Stimulated activated naive B cell treated with anti-CD40 and anti-IgM and Interleukin-4, amounts not matched to agents 10 μg/mL and 1 μg/mL and 100 μg/mL, for 72 hours (primary cell): ENCODE data around the gene PLXNC1.
"Not testable (repeated sequence)": the region's sequence is repeated elsewhere in the genome, so short reads cannot be mapped to it uniquely, and the experiment has no call there.

Experiments
- ATAC-seq, 2 donors: fragments of 150-1000 bp; cut with Tn5 transposase; replicated peaks; 2 replicates each; pipeline ENCODE4 v1.10.0; 2021; ENCODE audit warnings: moderate library complexity in 1 of 2
- DNase-seq: peaks from one replicate; pipeline ENCODE4 v3.0.0; 2021
- H3K27ac Mint-ChIP-seq: one replicate; pipeline ENCODE4 v1.8.0; 2022; ENCODE audit warnings: mild to moderate bottlenecking, mixed read lengths
- H3K27me3 Mint-ChIP-seq, 2 donors: one replicate each; pipeline ENCODE4 v1.8.0; 2022; ENCODE audit warnings: mixed read lengths in 2 of 2
- H3K36me3 Mint-ChIP-seq, 2 donors: one replicate each; pipeline ENCODE4 v1.8.0; 2022; ENCODE audit warnings: mixed read lengths in 2 of 2, mild to moderate bottlenecking in 1 of 2
- H3K4me1 Mint-ChIP-seq, 2 donors: one replicate each; pipeline ENCODE4 v1.8.0; 2022; ENCODE audit warnings: mixed read lengths in 2 of 2, mild to moderate bottlenecking in 1 of 2
- H3K4me3 Mint-ChIP-seq, 2 donors: one replicate each; pipeline ENCODE4 v1.8.0; 2022; ENCODE audit warnings: mild to moderate bottlenecking in 2 of 2, mixed read lengths in 2 of 2, moderate library complexity in 1 of 2
- H3K9me3 Mint-ChIP-seq, 2 donors: one replicate each; pipeline ENCODE4 v1.8.0; 2022; ENCODE audit warnings: mixed read lengths in 2 of 2, mild to moderate bottlenecking in 1 of 2

The PLXNC1 gene

DNA sequence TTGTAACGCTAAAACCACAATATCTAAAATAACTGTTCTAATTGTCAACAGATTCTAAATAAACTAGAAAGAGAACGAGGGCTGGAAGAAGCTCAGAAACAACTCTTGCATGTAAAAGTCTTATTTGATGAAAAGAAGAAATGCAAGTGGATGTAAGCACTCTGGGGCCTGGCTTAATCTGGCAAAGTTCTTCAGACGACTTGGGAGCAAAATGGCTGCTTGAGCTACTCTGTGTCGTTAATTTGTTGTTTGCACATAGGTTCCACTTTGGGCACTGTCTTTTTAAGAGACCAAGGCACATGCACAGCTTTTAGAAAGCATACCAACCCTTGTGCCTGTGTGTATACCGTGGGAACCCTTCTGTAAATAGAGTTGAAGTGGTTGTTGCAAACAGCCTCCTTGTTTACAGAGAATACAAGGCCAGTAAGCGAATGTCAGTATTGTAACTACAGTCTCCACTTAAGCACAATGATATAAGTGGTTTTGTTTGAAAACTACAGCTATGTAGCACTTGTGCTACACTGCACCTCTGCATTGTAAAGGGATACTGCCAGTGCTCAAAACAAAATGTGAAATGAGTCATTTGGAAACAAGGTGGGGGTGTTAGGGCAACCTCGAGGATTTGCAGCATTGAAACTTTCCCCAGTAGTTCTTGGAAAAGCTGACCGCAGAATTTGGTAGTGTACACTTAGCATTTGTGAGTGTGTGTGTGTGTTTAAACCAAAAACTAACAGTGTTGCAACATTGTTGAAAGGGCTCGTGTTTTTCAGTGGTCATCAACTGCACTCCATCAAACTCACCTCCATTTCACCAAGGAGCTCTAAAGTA lies 157.0 kb downstream of the PLXNC1 start:
- DNase-seq: peak; percentile 71
- peak overlapping the region; percentile 65 to 71 for H3K4me3 Mint-ChIP-seq
- peaks cover 0 to 2% of the 10 kb centered on the region in 2 donors for H3K9me3 Mint-ChIP-seq
- peaks cover 37 to 54% of the 10 kb centered on the region in 2 donors for H3K36me3 Mint-ChIP-seq
- peaks cover 28 to 43% of the 10 kb centered on the region in 2 donors for H3K4me1 Mint-ChIP-seq
- no peaks in the 10 kb centered on the region for H3K27me3 Mint-ChIP-seq
- peak; percentile 90 to 95 for ATAC-seq
- peak overlapping the region; percentile 89 for H3K27ac Mint-ChIP-seq

DNA sequence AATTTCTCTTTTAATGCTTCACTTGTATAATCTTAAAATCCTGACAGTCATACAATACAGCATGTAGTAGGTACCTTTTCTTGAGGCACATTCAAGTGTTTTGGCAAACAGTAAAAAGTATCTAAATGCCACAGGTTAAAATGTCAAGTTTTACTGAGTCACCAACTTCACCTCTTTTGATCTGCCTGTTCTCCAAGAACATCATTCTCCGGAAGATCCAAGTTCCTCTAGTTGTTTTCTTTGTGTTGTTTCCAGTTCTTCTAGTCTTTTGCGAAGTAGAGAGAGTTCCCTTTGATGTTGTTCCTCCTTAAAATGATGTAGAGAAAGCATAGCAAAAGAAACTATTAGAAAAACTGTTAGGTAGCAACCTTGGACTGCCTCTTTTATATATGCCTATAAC lies 160.2 kb downstream of the PLXNC1 start:
- H3K27me3 Mint-ChIP-seq: no peaks in the 10 kb centered on the region
- H3K4me1 Mint-ChIP-seq: peaks cover 22 to 34% of the 10 kb centered on the region in 2 donors
- peaks cover 37 to 55% of the 10 kb centered on the region in 2 donors for H3K36me3 Mint-ChIP-seq
- ATAC-seq: no peak
- H3K4me3 Mint-ChIP-seq: peak overlapping the region in 1 of 2 donors; percentile 41
- DNase-seq: no peak
- H3K27ac Mint-ChIP-seq: peak overlapping the region; percentile 59
- H3K9me3 Mint-ChIP-seq: no peaks in the 10 kb centered on the region

- peaks cover 21 to 32% of the 10 kb centered on the region in 2 donors for H3K4me1 Mint-ChIP-seq
- DNase-seq: no peak
- no peaks in the 10 kb centered on the region for H3K27me3 Mint-ChIP-seq
- peaks cover 37 to 54% of the 10 kb centered on the region in 2 donors for H3K36me3 Mint-ChIP-seq
- H3K27ac Mint-ChIP-seq: peak overlapping the region; percentile 20
- ATAC-seq: peak; percentile 33 to 71
- peaks cover 0 to under 1% of the 10 kb centered on the region in 2 donors for H3K9me3 Mint-ChIP-seq
- H3K4me3 Mint-ChIP-seq: no peak overlapping the region
These were observed 161.0 kb downstream of the PLXNC1 start for GRCh38 chr12:94309373-94309772.

- Mint-ChIP-seq H3K27ac (no peak overlapping the region), H3K4me1 (peaks cover 8 to 9% of the 10 kb centered on the region in 2 donors), H3K4me3 (no peak overlapping the region), H3K27me3 (no peaks in the 10 kb centered on the region), H3K9me3 (peaks cover 2 to 4% of the 10 kb centered on the region in 2 donors), H3K36me3 (peaks cover 38 to 54% of the 10 kb centered on the region in 2 donors)
- ATAC-seq: no peak
- DNase-seq: no peak
These were observed 164.0 kb downstream of the PLXNC1 start for GRCh38 chr12:94312378-94312777.

DNA sequence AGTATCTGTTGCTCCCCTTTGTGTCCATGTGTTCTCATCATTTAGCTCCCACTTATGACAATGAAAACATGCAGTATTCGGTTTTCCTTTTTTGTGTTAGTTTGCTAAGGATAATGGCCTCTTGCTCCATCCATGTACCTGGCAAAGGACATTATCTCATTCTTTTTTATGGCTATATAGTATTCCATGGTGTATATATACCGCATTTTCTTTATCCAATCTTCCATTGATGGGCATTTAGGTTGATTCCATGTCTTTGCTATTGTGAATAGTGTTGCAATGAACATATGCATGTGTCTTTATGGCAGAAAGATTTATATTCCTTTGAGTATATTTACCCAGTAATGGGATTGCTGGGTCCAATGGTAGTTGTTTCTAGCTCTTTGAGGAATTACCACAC lies 168.2 kb downstream of the PLXNC1 start:
- Mint-ChIP-seq H3K9me3 (peaks cover 34 to 36% of the 10 kb centered on the region in 2 donors), H3K4me1 (peaks cover 24 to 27% of the 10 kb centered on the region in 2 donors), H3K36me3 (peaks cover 61 to 70% of the 10 kb centered on the region in 2 donors), H3K27ac (peak overlapping the region; percentile 66)
- not testable (repeated sequence) for H3K4me3 Mint-ChIP-seq, DNase-seq, H3K27me3 Mint-ChIP-seq, ATAC-seq

- H3K27me3 Mint-ChIP-seq: no peaks in the 10 kb centered on the region
- DNase-seq: no peak
- peak; percentile 99 for ATAC-seq
- H3K9me3 Mint-ChIP-seq: peaks cover 35 to 37% of the 10 kb centered on the region in 2 donors
- peaks cover 70 to 75% of the 10 kb centered on the region in 2 donors for H3K36me3 Mint-ChIP-seq
- H3K4me1 Mint-ChIP-seq: peaks cover 23 to 27% of the 10 kb centered on the region in 2 donors
- peak overlapping the region; percentile 17 to 63 for H3K4me3 Mint-ChIP-seq
- H3K27ac Mint-ChIP-seq: peak overlapping the region; percentile 86
These were observed 169.8 kb downstream of the PLXNC1 start for GRCh38 chr12:94318181-94318580.

DNA sequence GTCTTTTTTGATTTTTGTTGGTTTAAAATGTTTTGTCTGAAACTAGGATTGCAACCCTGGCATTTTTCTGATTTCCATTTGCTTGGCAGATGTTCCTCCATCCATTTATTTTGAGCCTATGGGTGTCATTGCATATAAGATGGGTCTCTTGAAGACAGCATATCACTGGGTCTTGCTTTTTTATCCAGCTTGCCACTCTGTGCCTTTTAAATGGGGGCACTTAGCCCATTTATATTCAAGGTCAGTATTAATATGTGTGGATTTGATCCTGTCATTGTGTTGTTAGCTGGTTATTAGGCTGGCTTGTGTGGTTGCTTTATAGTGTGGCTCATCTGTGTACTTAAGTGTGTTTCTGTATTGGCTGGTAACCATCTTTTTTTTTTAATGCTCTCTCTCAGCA lies 171.7 kb downstream of the PLXNC1 start:
- DNase-seq: no peak
- Mint-ChIP-seq H3K27me3 (no peaks in the 10 kb centered on the region), H3K36me3 (peaks cover 74 to 80% of the 10 kb centered on the region in 2 donors), H3K4me1 (peaks cover 23 to 27% of the 10 kb centered on the region in 2 donors), H3K27ac (peak overlapping the region; percentile 73), H3K4me3 (no peak overlapping the region), H3K9me3 (peaks cover 35 to 40% of the 10 kb centered on the region in 2 donors)
- ATAC-seq: no peak

GRCh38 chr12:94322346-94322745 lies 174.0 kb downstream of the PLXNC1 start:
- peaks cover 23 to 25% of the 10 kb centered on the region in 2 donors for H3K4me1 Mint-ChIP-seq
- no peak overlapping the region for H3K27ac Mint-ChIP-seq
- peaks cover 33 to 38% of the 10 kb centered on the region in 2 donors for H3K9me3 Mint-ChIP-seq
- no peak overlapping the region for H3K4me3 Mint-ChIP-seq
- H3K36me3 Mint-ChIP-seq: peaks cover 87 to 88% of the 10 kb centered on the region in 2 donors
- no peak for DNase-seq
- ATAC-seq: no peak
- H3K27me3 Mint-ChIP-seq: no peaks in the 10 kb centered on the region

GRCh38 chr12:94326234-94326633 lies 177.9 kb downstream of the PLXNC1 start:
- Mint-ChIP-seq H3K4me1 (peaks cover 0 to 3% of the 10 kb centered on the region in 2 donors), H3K27ac (no peak overlapping the region), H3K9me3 (peaks cover 5 to 9% of the 10 kb centered on the region in 2 donors), H3K4me3 (no peak overlapping the region), H3K27me3 (no peaks in the 10 kb centered on the region), H3K36me3 (peaks cover 71 to 73% of the 10 kb centered on the region in 2 donors)
- no peak for DNase-seq
- no peak for ATAC-seq

DNA sequence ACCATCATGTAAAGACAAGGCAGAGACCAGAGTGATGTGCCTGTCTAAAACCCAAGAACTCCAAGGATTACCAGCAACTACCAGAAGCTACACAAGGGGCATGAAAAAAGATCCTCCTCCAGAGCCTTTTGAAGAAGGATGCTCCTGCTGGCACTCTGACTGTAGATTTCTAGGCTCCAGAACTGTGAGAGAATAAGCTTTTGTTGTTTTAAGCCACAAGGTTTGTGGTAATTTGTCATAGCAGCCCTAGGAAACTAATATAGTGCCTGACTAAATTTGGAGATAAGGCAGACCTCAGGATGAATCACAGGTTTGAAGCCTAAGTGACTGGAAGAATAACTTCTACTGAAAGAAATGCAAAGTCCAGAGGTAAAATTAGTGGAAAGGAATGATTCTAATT lies 178.3 kb downstream of the PLXNC1 start:
- Mint-ChIP-seq H3K27ac (no peak overlapping the region), H3K4me3 (no peak overlapping the region), H3K9me3 (peaks cover under 1 to 5% of the 10 kb centered on the region in 2 donors), H3K4me1 (peaks cover 0 to 3% of the 10 kb centered on the region in 2 donors), H3K36me3 (peaks cover 71 to 73% of the 10 kb centered on the region in 2 donors), H3K27me3 (no peaks in the 10 kb centered on the region)
- ATAC-seq (peak in 1 of 2 donors; percentile 53), DNase-seq (no peak)

DNA sequence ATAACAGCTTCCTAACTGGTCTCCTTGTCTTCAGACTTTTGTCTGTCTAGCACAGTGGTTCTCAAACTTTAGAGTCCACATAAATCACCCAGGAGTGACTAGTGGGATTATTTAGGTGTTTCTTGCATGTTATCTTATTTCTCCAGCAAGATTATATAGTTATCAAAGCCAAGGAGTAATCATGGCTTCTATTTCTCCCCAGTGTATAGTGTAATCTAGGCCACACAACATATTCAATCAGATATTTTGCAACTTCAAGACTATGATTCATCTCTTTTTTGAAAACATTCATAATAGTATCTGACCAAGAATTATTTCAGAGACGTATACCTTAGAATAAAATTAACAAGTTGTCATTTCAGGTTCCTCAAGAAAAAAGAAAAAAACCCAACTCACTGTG lies 179.4 kb downstream of the PLXNC1 start:
- no peak for ATAC-seq
- H3K27me3 Mint-ChIP-seq: no peaks in the 10 kb centered on the region
- peaks cover 62 to 65% of the 10 kb centered on the region in 2 donors for H3K36me3 Mint-ChIP-seq

DNA sequence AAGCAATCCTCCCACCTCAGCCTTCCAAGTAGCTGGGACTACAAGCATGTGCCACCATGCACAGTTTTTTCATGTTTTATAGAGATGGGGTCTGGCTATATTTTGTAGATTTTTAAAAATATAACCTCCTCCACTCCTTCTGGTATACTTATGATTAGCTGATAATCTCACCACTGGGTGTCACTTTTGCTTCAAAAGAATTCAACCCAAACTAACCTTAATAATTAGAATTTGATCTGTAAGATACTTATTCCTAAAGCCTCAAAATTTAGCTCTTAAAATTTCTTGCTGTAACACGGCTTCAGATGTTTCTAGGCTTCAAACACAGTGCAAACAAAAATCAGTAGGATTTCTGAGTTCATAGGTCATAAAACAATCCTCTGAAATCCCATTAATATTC lies 181.0 kb downstream of the PLXNC1 start:
- ATAC-seq: no peak
- H3K9me3 Mint-ChIP-seq: peaks cover 0 to 2% of the 10 kb centered on the region in 2 donors
- peaks cover 5 to 8% of the 10 kb centered on the region in 2 donors for H3K4me1 Mint-ChIP-seq
- no peak overlapping the region for H3K27ac Mint-ChIP-seq
- no peaks in the 10 kb centered on the region for H3K27me3 Mint-ChIP-seq
- DNase-seq: no peak
- no peak overlapping the region for H3K4me3 Mint-ChIP-seq
- H3K36me3 Mint-ChIP-seq: peaks cover 62 to 65% of the 10 kb centered on the region in 2 donors

More for the DNA sequence above, 179.4 kb downstream of the PLXNC1 start:
- no peak for DNase-seq
- peaks cover 0 to 5% of the 10 kb centered on the region in 2 donors for H3K9me3 Mint-ChIP-seq
- peaks cover 0 to 3% of the 10 kb centered on the region in 2 donors for H3K4me1 Mint-ChIP-seq
- H3K4me3 Mint-ChIP-seq: no peak overlapping the region
- no peak overlapping the region for H3K27ac Mint-ChIP-seq

DNA sequence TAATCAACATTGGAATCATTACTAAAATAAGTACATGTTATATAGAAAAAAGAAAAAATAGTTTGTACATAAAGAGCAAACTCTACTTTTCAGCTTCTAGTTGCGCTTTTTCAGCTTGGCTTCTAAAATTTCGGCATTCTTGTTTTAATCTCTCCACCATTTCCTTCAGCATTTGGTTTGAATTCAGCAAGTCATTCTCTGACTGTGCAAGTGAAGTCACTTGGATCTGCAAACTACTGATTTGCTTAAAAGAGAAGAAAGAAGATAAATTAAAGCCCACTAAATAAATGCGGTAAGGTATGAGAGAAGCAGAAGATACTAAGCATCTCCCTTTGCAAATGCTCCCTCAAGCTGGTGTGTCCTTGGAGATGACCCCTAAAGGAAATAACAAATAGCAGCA lies 185.0 kb downstream of the PLXNC1 start:
- no peak overlapping the region for H3K27ac Mint-ChIP-seq
- H3K27me3 Mint-ChIP-seq: no peaks in the 10 kb centered on the region
- ATAC-seq: no peak
- H3K36me3 Mint-ChIP-seq: peaks cover 48 to 59% of the 10 kb centered on the region in 2 donors
- DNase-seq: no peak
- H3K9me3 Mint-ChIP-seq: no peaks in the 10 kb centered on the region
- H3K4me1 Mint-ChIP-seq: peaks cover 2 to 14% of the 10 kb centered on the region in 2 donors
- H3K4me3 Mint-ChIP-seq: no peak overlapping the region

- no peak overlapping the region for H3K27ac Mint-ChIP-seq
- no peak for ATAC-seq
- H3K27me3 Mint-ChIP-seq: no peaks in the 10 kb centered on the region
- H3K9me3 Mint-ChIP-seq: no peaks in the 10 kb centered on the region
- peaks cover 2 to 14% of the 10 kb centered on the region in 2 donors for H3K4me1 Mint-ChIP-seq
- no peak for DNase-seq
- no peak overlapping the region for H3K4me3 Mint-ChIP-seq
- H3K36me3 Mint-ChIP-seq: peaks cover 44 to 59% of the 10 kb centered on the region in 2 donors
These were observed 188.0 kb downstream of the PLXNC1 start for GRCh38 chr12:94336211-94336925.
